ENCODE data around the gene FGF18.

FGF18 gene

GRCh38 chr5:171444582-171444981 lies 25.1 kb downstream of the FGF18 start:
- DNase-seq = no peak

- no peak for DNase-seq
These were observed 26.4 kb downstream of the FGF18 start for GRCh38 chr5:171445644-171446516.

GRCh38 chr5:171447226-171447625 lies 27.8 kb downstream of the FGF18 start:
- no peak for DNase-seq

GRCh38 chr5:171449426-171449825 lies 30.0 kb downstream of the FGF18 start:
- DNase-seq = no peak

GRCh38 chr5:171450423-171451331 lies 31.2 kb downstream of the FGF18 start:
- DNase-seq = no peak

- DNase-seq = no peak
These were observed 32.0 kb downstream of the FGF18 start for GRCh38 chr5:171451421-171451820.

GRCh38 chr5:171453056-171453725 lies 33.7 kb downstream of the FGF18 start:
- DNase-seq = no peak

- no peak for DNase-seq
These were observed 34.5 kb downstream of the FGF18 start for GRCh38 chr5:171453988-171454387.

- no peak for DNase-seq
These were observed 35.1 kb downstream of the FGF18 start for GRCh38 chr5:171454549-171454948.

GRCh38 chr5:171455522-171455921 lies 36.1 kb downstream of the FGF18 start:
- DNase-seq = no peak

GRCh38 chr5:171457208-171457981 lies 37.9 kb downstream of the FGF18 start:
- no peak for DNase-seq

GRCh38 chr5:171459839-171460238 lies 40.4 kb downstream of the FGF18 start:
- DNase-seq = no peak

- peak; percentile 61 for DNase-seq
These were observed 42.9 kb downstream of the FGF18 start for GRCh38 chr5:171462136-171462927.

GRCh38 chr5:171462928-171463861 lies 43.7 kb downstream of the FGF18 start:
- DNase-seq = no peak

- no peak for DNase-seq
These were observed 44.4 kb downstream of the FGF18 start for GRCh38 chr5:171463862-171464229.

GRCh38 chr5:171464829-171465228 lies 45.4 kb downstream of the FGF18 start:
- DNase-seq = no peak

- DNase-seq = no peak
These were observed 47.7 kb downstream of the FGF18 start for GRCh38 chr5:171467107-171467506.

- peak; percentile 89 for DNase-seq
These were observed 49.9 kb downstream of the FGF18 start for GRCh38 chr5:171469326-171469725.

- no peak for DNase-seq
These were observed 51.0 kb downstream of the FGF18 start for GRCh38 chr5:171470420-171470819.

GRCh38 chr5:171474230-171474813 lies 54.9 kb downstream of the FGF18 start:
- no peak for DNase-seq

Data from NCI-H146 (cell line).